RWPE2 (cell line): ENCODE data around the gene ADRA2B.

ENCODE experiments used
- ATAC-seq: fragments of 200-7000 bp; cut with Tn5 transposase; 3 replicates; pipeline ENCODE4 v1.9.1; 2021; ENCODE audit warnings: low read depth
- DNase-seq: peaks from one replicate; pipeline ENCODE4 v3.0.0-alpha.2; 2020; ENCODE audit warnings: low spot score
- H3K27ac ChIP-seq: fragments of 450-650 bp; 2 replicates; pipeline ENCODE4 v1.5.1; 2017; ENCODE audit warnings: mild to moderate bottlenecking; ENCODE audit not compliant: poor library complexity, severe bottlenecking
- H3K27me3 ChIP-seq: fragments of 250-450 bp; sonication (Bioruptor Pico); 2 replicates; pipeline ENCODE4 v1.5.1; 2021; ENCODE audit warnings: mild to moderate bottlenecking, moderate library complexity; ENCODE audit not compliant: insufficient read depth, poor library complexity, severe bottlenecking
- H3K36me3 ChIP-seq: fragments of 250-450 bp; sonication (Bioruptor Pico); 2 replicates; pipeline ENCODE4 v1.5.1; 2020; ENCODE audit warnings: low read depth, mild to moderate bottlenecking, moderate library complexity
- H3K4me1 ChIP-seq: fragments of 250-450 bp; sonication (Bioruptor Pico); 2 replicates; pipeline ENCODE4 v1.5.1; 2021; ENCODE audit warnings: mild to moderate bottlenecking, moderate library complexity; ENCODE audit not compliant: insufficient read depth, poor library complexity, severe bottlenecking
- H3K4me3 ChIP-seq: fragments of 250-450 bp; sonication (Bioruptor Pico); 2 replicates; pipeline ENCODE4 v1.5.1; 2021; ENCODE audit warnings: mild to moderate bottlenecking, moderate library complexity; ENCODE audit not compliant: severe bottlenecking
- H3K9me3 ChIP-seq: fragments of 250-450 bp; sonication (Bioruptor Pico); 2 replicates; pipeline ENCODE4 v1.5.1; 2021; ENCODE audit warnings: mild to moderate bottlenecking, moderate library complexity; ENCODE audit not compliant: severe bottlenecking
- TF ChIP-seq, protein P1 (sequence below): fragments of 450-650 bp; IDR thresholded peaks from one replicate; pipeline ENCODE4 v1.5.1; 2017; ENCODE audit warnings: mild to moderate bottlenecking, moderate library complexity; ENCODE audit not compliant: poor library complexity, severe bottlenecking

The ADRA2B gene

GRCh38 chr2:96082211-96083063 lies 33.9 kb downstream of the ADRA2B start:
- Histone ChIP-seq H3K4me1 (no peaks in the 10 kb centered on the region), H3K27ac (no peak overlapping the region), H3K9me3 (no peaks in the 10 kb centered on the region), H3K36me3 (no peaks in the 10 kb centered on the region), H3K27me3 (no peaks in the 10 kb centered on the region), H3K4me3 (no peak overlapping the region)
- ATAC-seq (no peak), DNase-seq (no peak)
- TF ChIP-seq, protein P1, sequence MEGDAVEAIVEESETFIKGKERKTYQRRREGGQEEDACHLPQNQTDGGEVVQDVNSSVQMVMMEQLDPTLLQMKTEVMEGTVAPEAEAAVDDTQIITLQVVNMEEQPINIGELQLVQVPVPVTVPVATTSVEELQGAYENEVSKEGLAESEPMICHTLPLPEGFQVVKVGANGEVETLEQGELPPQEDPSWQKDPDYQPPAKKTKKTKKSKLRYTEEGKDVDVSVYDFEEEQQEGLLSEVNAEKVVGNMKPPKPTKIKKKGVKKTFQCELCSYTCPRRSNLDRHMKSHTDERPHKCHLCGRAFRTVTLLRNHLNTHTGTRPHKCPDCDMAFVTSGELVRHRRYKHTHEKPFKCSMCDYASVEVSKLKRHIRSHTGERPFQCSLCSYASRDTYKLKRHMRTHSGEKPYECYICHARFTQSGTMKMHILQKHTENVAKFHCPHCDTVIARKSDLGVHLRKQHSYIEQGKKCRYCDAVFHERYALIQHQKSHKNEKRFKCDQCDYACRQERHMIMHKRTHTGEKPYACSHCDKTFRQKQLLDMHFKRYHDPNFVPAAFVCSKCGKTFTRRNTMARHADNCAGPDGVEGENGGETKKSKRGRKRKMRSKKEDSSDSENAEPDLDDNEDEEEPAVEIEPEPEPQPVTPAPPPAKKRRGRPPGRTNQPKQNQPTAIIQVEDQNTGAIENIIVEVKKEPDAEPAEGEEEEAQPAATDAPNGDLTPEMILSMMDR = no peak

DNA sequence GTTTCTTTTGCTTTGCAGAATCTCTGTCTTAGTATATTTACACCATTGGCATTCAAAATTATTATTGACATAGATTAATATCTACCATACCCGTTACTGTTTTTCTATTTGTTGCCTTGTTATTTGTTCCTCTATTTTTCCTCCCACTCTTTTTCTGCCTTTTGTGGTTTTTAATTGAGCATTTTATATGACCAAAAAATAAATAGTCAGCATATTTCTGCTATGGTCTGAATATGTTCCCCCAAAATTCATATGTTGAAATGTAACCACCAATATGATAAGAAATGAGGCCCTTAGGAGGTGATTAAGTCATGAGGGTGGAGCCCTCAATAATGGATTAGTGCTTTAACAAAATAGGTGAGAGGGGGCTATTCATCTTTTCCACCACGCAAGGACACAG lies 35.3 kb downstream of the ADRA2B start:
- Histone ChIP-seq H3K4me1 (no peaks in the 10 kb centered on the region), H3K9me3 (no peaks in the 10 kb centered on the region), H3K4me3 (no peak overlapping the region), H3K27me3 (no peaks in the 10 kb centered on the region), H3K27ac (no peak overlapping the region), H3K36me3 (no peaks in the 10 kb centered on the region)
- DNase-seq (no peak), ATAC-seq (no peak)
- TF ChIP-seq, protein P1 = no peak

- H3K27ac ChIP-seq = no peak overlapping the region
- ATAC-seq = no peak
- H3K4me1 ChIP-seq = no peaks in the 10 kb centered on the region
- no peaks in the 10 kb centered on the region for H3K9me3 ChIP-seq
- H3K36me3 ChIP-seq = no peaks in the 10 kb centered on the region
- DNase-seq = no peak
- H3K4me3 ChIP-seq = no peak overlapping the region
- TF ChIP-seq, protein P1 = no peak
- H3K27me3 ChIP-seq = no peaks in the 10 kb centered on the region
These were observed 41.1 kb downstream of the ADRA2B start for GRCh38 chr2:96075199-96075771.

- H3K4me1 ChIP-seq = no peaks in the 10 kb centered on the region
- DNase-seq (no peak), ATAC-seq (no peak)
- H3K27ac ChIP-seq = no peak overlapping the region
- no peaks in the 10 kb centered on the region for H3K9me3 ChIP-seq
- no peak overlapping the region for H3K4me3 ChIP-seq
- H3K27me3 ChIP-seq = no peaks in the 10 kb centered on the region
- no peaks in the 10 kb centered on the region for H3K36me3 ChIP-seq
- TF ChIP-seq, protein P1 = no peak
These were observed 42.2 kb downstream of the ADRA2B start for GRCh38 chr2:96074156-96074555.

GRCh38 chr2:96073170-96073775 lies 43.1 kb downstream of the ADRA2B start:
- TF ChIP-seq, protein P1 = no peak
- no peaks in the 10 kb centered on the region for H3K27me3 ChIP-seq
- peaks cover 3% of the 10 kb centered on the region for H3K4me1 ChIP-seq
- DNase-seq = no peak
- no peak overlapping the region for H3K4me3 ChIP-seq
- no peak overlapping the region for H3K27ac ChIP-seq
- no peaks in the 10 kb centered on the region for H3K9me3 ChIP-seq
- ATAC-seq = no peak
- H3K36me3 ChIP-seq = no peaks in the 10 kb centered on the region
